Right kidney (tissue), 9 donors: ENCODE data around the gene PRRG3.
"Not testable (repeated sequence)": the region's sequence is repeated elsewhere in the genome, so short reads cannot be mapped to it uniquely, and the experiment has no call there.

Experiments used
- DNase-seq: peaks from one replicate; pipeline ENCODE4 v3.0.0-alpha.2; 2016
- long read RNA-seq, 8 donors: transcript quantifications; one replicate each; lab custom pipeline, GENCODE V29; 2026

The PRRG3 gene
- long read RNA-seq, donor 1: 0 reads
- long read RNA-seq, donor 2: 0 reads
- long read RNA-seq, donor 3, full-length matches to known transcripts: 1 of 1 reads
- long read RNA-seq, donor 3, partial matches to known transcripts: 0 of 1 reads
- long read RNA-seq, donor 3, other reads (novel, unspliced or antisense): 0 of 1 reads
- long read RNA-seq, donor 4: 0 reads
- long read RNA-seq, donor 5: 0 reads
- long read RNA-seq, donor 6: 0 reads
- long read RNA-seq, donor 7: 0 reads
- long read RNA-seq, donor 8, partial matches to known transcripts: 0 of 2 reads
- long read RNA-seq, donor 8, other reads (novel, unspliced or antisense): 0 of 2 reads

- peak; percentile 29 for DNase-seq
Measured at GRCh38 chrX:151694661-151695582, at the start of gene PRRG3. Gene PRRG3 (plus strand): TSS chrX:151695458. CDS start chrX:151698815, 3,357 bp downstream.

GRCh38 chrX:151675121-151675746, 20.0 kb upstream of the PRRG3 start:
- no peak for DNase-seq

- DNase-seq: no peak
Measured at GRCh38 chrX:151676196-151676595, 19.1 kb upstream of the PRRG3 start.

- DNase-seq: no peak
Measured at GRCh38 chrX:151679798-151680402, 15.4 kb upstream of the PRRG3 start.

- DNase-seq: no peak
Measured at GRCh38 chrX:151680805-151681204, 14.5 kb upstream of the PRRG3 start.

GRCh38 chrX:151687635-151688034, 7.6 kb upstream of the PRRG3 start:
- no peak for DNase-seq

GRCh38 chrX:151688695-151689094, 6.6 kb upstream of the PRRG3 start:
- no peak for DNase-seq

- DNase-seq: no peak
Measured at GRCh38 chrX:151692825-151693224, 2.4 kb upstream of the PRRG3 start.

- DNase-seq: no peak
Measured at GRCh38 chrX:151694121-151694520, 1.1 kb upstream of the PRRG3 start.

- DNase-seq: peak; percentile 37
Measured at GRCh38 chrX:151695583-151696340, 504 bp downstream of the PRRG3 start.

- DNase-seq: not testable (repeated sequence)
Measured at GRCh38 chrX:151697082-151697481, 1.8 kb downstream of the PRRG3 start.

- DNase-seq: no peak
Measured at GRCh38 chrX:151697522-151697921, 2.3 kb downstream of the PRRG3 start.

GRCh38 chrX:151698485-151698884, 3.2 kb downstream of the PRRG3 start:
- no peak for DNase-seq

GRCh38 chrX:151699746-151700145, 4.5 kb downstream of the PRRG3 start:
- DNase-seq: no peak

- DNase-seq: no peak
Measured at GRCh38 chrX:151700581-151700980, 5.3 kb downstream of the PRRG3 start.

- DNase-seq: no peak
Measured at GRCh38 chrX:151701071-151701470, 5.8 kb downstream of the PRRG3 start.

- no peak for DNase-seq
Measured at GRCh38 chrX:151701531-151701930, 6.3 kb downstream of the PRRG3 start.

- no peak for DNase-seq
Measured at GRCh38 chrX:151702026-151702714, 6.9 kb downstream of the PRRG3 start.

GRCh38 chrX:151702741-151703340, 7.6 kb downstream of the PRRG3 start:
- no peak for DNase-seq

- DNase-seq: no peak
Measured at GRCh38 chrX:151703487-151703886, 8.2 kb downstream of the PRRG3 start.
